ENCODE data around the gene GRIK4.

The GRIK4 gene

DNA sequence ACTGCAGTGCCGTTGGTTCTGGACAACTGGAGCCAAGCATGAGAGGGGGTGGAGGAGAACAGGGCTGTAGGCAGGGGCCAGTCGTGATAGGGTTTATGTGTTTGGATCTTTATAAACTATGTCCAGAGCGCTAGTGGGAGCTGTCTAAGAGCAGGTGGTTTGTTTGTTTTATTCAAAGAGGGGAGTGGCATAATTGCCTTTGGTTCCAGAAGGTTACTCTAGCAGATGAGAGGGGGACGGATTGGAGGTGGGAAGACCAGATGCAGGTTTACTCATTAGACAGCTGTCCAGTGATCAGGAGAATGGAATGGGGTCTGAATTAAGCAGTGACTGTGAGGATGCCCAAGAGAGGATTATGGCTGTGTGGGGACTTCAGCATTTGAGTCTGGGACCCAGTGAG is 403.1 kb downstream of the GRIK4 start:
- H3K27me3 ChIP-seq (ENCODE audit: insufficient read depth, poor library complexity, severe bottlenecking) = no peaks in the 10 kb centered on the region
- DNase-seq (ENCODE audit: low read depth in 1 of 2, low spot score in 1 of 2) = no peak
- H3K4me3 ChIP-seq (replicated peaks; ENCODE audit: insufficient read depth, low read length) = no peak overlapping the region
- no peak overlapping the region for H3K27ac ChIP-seq (replicated peaks)
- TF ChIP-seq, protein P1, sequence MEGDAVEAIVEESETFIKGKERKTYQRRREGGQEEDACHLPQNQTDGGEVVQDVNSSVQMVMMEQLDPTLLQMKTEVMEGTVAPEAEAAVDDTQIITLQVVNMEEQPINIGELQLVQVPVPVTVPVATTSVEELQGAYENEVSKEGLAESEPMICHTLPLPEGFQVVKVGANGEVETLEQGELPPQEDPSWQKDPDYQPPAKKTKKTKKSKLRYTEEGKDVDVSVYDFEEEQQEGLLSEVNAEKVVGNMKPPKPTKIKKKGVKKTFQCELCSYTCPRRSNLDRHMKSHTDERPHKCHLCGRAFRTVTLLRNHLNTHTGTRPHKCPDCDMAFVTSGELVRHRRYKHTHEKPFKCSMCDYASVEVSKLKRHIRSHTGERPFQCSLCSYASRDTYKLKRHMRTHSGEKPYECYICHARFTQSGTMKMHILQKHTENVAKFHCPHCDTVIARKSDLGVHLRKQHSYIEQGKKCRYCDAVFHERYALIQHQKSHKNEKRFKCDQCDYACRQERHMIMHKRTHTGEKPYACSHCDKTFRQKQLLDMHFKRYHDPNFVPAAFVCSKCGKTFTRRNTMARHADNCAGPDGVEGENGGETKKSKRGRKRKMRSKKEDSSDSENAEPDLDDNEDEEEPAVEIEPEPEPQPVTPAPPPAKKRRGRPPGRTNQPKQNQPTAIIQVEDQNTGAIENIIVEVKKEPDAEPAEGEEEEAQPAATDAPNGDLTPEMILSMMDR (IDR thresholded peaks at IDR 0.05; ENCODE audit: insufficient read depth, low read length) = no peak
- TF ChIP-seq GABPA (IDR thresholded peaks at IDR 0.05; ENCODE audit: low read depth) (no peak), POLR2AphosphoS5 (IDR thresholded peaks at IDR 0.05; ENCODE audit: low read depth) (no peak), SPI1 (IDR thresholded peaks at IDR 0.05; ENCODE audit: borderline replicate concordance, low read depth) (no peak)
- TF ChIP-seq, protein P2, sequence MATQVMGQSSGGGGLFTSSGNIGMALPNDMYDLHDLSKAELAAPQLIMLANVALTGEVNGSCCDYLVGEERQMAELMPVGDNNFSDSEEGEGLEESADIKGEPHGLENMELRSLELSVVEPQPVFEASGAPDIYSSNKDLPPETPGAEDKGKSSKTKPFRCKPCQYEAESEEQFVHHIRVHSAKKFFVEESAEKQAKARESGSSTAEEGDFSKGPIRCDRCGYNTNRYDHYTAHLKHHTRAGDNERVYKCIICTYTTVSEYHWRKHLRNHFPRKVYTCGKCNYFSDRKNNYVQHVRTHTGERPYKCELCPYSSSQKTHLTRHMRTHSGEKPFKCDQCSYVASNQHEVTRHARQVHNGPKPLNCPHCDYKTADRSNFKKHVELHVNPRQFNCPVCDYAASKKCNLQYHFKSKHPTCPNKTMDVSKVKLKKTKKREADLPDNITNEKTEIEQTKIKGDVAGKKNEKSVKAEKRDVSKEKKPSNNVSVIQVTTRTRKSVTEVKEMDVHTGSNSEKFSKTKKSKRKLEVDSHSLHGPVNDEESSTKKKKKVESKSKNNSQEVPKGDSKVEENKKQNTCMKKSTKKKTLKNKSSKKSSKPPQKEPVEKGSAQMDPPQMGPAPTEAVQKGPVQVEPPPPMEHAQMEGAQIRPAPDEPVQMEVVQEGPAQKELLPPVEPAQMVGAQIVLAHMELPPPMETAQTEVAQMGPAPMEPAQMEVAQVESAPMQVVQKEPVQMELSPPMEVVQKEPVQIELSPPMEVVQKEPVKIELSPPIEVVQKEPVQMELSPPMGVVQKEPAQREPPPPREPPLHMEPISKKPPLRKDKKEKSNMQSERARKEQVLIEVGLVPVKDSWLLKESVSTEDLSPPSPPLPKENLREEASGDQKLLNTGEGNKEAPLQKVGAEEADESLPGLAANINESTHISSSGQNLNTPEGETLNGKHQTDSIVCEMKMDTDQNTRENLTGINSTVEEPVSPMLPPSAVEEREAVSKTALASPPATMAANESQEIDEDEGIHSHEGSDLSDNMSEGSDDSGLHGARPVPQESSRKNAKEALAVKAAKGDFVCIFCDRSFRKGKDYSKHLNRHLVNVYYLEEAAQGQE (IDR thresholded peaks at IDR 0.05; ENCODE audit: insufficient replicate concordance, low read depth) = no peak

DNA sequence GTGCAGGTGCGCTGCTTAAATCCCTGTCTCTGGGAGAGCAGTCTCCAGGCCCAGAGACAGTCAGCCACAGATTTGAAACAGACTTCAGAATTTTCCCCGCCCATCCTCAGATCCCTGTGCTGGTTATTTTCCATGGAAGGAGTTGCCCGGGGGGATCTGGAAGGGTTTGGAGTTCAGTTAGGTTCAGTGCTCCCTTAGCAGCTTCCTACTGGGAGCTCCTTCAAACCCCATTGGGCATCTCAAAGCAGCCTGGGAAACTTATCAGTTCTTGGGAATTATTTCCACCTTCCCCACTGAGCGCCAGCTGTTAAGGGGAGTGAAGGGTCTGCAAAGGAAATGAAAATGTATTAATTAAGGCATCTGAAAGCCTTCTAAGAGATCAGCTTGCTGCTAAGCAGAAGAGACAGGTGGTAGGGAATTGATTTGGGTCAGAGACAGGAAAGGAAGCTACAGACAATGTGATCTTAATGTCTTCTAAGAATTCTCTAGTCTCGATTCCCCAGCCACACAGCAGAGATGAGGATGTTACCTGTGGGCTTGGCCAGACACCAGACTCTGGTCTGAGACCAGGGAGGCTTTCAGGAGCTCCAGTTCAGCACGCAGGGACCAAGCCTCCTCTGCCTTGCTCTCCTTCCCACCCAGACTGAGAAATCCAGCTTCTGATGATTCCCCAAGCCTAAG is 406.2 kb downstream of the GRIK4 start:
- Histone ChIP-seq H3K4me3 (replicated peaks; ENCODE audit: insufficient read depth, low read length) (no peak overlapping the region), H3K27me3 (ENCODE audit: insufficient read depth, poor library complexity, severe bottlenecking) (no peaks in the 10 kb centered on the region), H3K27ac (replicated peaks) (no peak overlapping the region)
- DNase-seq (ENCODE audit: low read depth in 1 of 2, low spot score in 1 of 2) = no peak
- TF ChIP-seq, protein P2 (IDR thresholded peaks at IDR 0.05; ENCODE audit: insufficient replicate concordance, low read depth) = no peak
- TF ChIP-seq GABPA (IDR thresholded peaks at IDR 0.05; ENCODE audit: low read depth) = no peak
- no peak for TF ChIP-seq POLR2AphosphoS5 (IDR thresholded peaks at IDR 0.05; ENCODE audit: low read depth)
- TF ChIP-seq, protein P1 (IDR thresholded peaks at IDR 0.05; ENCODE audit: insufficient read depth, low read length) = no peak
- no peak for TF ChIP-seq SPI1 (IDR thresholded peaks at IDR 0.05; ENCODE audit: borderline replicate concordance, low read depth)

DNA sequence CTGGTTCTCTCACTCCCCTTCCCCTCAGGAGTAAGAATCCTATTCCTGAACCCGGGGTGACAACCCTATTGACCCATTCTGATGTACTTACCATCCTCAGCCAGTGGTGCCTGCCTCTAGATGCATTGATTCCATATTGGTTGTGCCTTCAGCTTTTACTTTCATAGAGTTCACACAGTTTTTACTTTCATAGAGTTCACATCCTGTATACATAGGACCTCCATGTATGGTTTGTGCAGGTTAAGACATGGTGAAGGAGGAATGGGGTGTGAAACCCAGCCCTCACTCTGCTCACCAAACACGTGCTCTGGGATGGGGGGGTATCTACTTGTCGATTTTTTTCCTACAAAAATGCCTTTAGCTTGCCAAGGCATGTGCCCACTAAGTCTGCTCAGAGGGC is 406.7 kb downstream of the GRIK4 start:
- H3K27me3 ChIP-seq (ENCODE audit: insufficient read depth, poor library complexity, severe bottlenecking) = no peaks in the 10 kb centered on the region
- DNase-seq (ENCODE audit: low read depth in 1 of 2, low spot score in 1 of 2) = no peak
- TF ChIP-seq GABPA (IDR thresholded peaks at IDR 0.05; ENCODE audit: low read depth) = no peak
- TF ChIP-seq SPI1 (IDR thresholded peaks at IDR 0.05; ENCODE audit: borderline replicate concordance, low read depth) = no peak
- no peak overlapping the region for H3K27ac ChIP-seq (replicated peaks)
- H3K4me3 ChIP-seq (replicated peaks; ENCODE audit: insufficient read depth, low read length) = no peak overlapping the region

DNA sequence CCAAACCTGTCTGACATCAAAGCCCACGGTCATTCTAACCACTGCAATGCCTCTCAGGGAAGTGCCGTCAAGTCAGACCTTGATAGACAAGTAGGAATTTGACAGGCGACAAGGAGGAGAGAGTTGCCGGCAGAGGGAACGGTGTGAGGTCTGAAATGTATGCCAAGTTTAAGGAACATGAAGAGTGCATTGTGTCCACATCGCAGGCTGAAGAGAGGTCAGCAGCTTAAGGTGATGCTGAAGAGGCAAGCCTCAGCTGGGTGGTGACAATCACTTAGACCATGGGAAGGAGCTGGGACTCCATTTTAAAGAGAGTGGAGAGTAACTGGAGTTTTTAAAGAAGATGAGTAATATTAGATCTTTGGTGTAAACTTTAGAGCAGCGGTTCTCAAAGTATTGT is 407.5 kb downstream of the GRIK4 start:
- no peak for TF ChIP-seq POLR2AphosphoS5 (IDR thresholded peaks at IDR 0.05; ENCODE audit: low read depth)
- TF ChIP-seq SPI1 (IDR thresholded peaks at IDR 0.05; ENCODE audit: borderline replicate concordance, low read depth) = no peak
- TF ChIP-seq GABPA (IDR thresholded peaks at IDR 0.05; ENCODE audit: low read depth) = no peak
- TF ChIP-seq, protein P2 (IDR thresholded peaks at IDR 0.05; ENCODE audit: insufficient replicate concordance, low read depth) = no peak
- TF ChIP-seq, protein P1 (IDR thresholded peaks at IDR 0.05; ENCODE audit: insufficient read depth, low read length) = no peak
- Histone ChIP-seq H3K4me3 (replicated peaks; ENCODE audit: insufficient read depth, low read length) (no peak overlapping the region), H3K27me3 (ENCODE audit: insufficient read depth, poor library complexity, severe bottlenecking) (no peaks in the 10 kb centered on the region), H3K27ac (replicated peaks) (no peak overlapping the region)
- DNase-seq (ENCODE audit: low read depth in 1 of 2, low spot score in 1 of 2) = no peak
